ENCODE data around the gene QRICH2. TPM values are rescaled to one million over a fixed set of nuclear protein-coding genes. Genes with fewer than 3 reads are reported as not detected.

Gene QRICH2
- total and polyA plus RNA-seq, 10 of the 15 experiments (the other 5 are each of a cell fraction or from before 2014, with no cell fraction given): 0.04 to 0.72 (median 0.25) TPM

DNA sequence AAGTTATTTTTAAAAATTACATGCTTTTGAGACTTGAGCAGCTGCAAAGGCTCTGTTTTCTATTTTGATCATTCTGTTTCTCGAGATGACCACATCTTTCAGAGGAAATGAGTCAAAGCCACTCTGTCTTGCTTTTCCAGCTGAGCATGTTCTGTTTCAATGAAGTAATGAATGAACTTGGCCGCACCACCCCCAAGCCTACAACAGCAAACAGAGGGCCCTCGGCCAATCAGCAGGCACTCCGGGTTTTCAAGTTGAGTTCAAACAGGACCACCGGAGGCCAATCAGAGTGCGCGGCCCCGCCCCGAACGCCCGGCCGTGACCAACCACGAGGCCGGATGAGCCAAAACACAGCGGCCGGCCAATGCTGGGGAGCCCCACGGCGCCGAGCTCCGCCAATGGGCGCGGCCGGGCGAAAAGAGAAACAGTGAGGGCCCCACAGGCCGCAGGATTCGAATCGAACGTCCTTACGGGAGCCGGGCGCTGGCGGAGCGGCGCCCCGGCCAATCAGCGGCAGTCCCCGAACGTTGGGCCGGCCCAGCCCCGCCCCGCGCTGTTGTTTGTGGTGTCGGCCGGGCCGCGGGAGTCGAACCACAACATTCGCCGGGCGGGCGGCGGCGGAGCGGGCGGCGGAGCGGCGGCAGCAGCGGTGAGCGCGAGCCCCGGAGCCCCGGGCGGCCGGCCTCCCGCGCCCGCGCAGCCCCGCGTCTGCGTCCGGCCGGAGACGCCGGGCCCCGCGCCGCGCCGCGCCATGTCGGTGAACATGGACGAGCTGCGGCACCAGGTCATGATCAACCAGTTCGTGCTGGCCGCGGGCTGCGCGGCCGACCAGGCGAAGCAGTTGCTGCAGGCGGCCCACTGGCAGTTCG, 43.1 kb downstream of the QRICH2 start, which contains the start of gene UBALD2 (continued):
- TF ChIP-seq POU2F2 (IDR thresholded peaks at IDR 0.05; ENCODE audit: borderline replicate concordance, low read depth, low read length): no peak; the same call in 2 of the 3 replicates
- TF ChIP-seq ZBTB4 (CRISPR knock-in tag; IDR thresholded peaks at IDR 0.05): no peak
- TF ChIP-seq TARDBP (IDR thresholded peaks at IDR 0.05; ENCODE audit: borderline replicate concordance): peak; percentile 64; the same call in 1 of the 2 replicates
- TF ChIP-seq NFIC (IDR thresholded peaks at IDR 0.05; ENCODE audit: low read depth, low read length): no peak
- TF ChIP-seq CHD4 (IDR thresholded peaks at IDR 0.05): no peak
- TF ChIP-seq MYB (IDR thresholded peaks at IDR 0.05; ENCODE audit: borderline replicate concordance, low read depth, low read length): no peak
- no peak for TF ChIP-seq MTA3 (IDR thresholded peaks at IDR 0.05; ENCODE audit: borderline replicate concordance, low read length)
- no peak for TF ChIP-seq CHD1 (IDR thresholded peaks at IDR 0.05; ENCODE audit: low read depth, low read length)
- no peak for TF ChIP-seq ZNF384 (IDR thresholded peaks at IDR 0.05; ENCODE audit: borderline replicate concordance, low read depth, low read length)
- peak; percentile 85 for TF ChIP-seq POLR2A (IDR thresholded peaks at IDR 0.05; ENCODE audit: low read depth, low read length)
- TF ChIP-seq, protein P1, sequence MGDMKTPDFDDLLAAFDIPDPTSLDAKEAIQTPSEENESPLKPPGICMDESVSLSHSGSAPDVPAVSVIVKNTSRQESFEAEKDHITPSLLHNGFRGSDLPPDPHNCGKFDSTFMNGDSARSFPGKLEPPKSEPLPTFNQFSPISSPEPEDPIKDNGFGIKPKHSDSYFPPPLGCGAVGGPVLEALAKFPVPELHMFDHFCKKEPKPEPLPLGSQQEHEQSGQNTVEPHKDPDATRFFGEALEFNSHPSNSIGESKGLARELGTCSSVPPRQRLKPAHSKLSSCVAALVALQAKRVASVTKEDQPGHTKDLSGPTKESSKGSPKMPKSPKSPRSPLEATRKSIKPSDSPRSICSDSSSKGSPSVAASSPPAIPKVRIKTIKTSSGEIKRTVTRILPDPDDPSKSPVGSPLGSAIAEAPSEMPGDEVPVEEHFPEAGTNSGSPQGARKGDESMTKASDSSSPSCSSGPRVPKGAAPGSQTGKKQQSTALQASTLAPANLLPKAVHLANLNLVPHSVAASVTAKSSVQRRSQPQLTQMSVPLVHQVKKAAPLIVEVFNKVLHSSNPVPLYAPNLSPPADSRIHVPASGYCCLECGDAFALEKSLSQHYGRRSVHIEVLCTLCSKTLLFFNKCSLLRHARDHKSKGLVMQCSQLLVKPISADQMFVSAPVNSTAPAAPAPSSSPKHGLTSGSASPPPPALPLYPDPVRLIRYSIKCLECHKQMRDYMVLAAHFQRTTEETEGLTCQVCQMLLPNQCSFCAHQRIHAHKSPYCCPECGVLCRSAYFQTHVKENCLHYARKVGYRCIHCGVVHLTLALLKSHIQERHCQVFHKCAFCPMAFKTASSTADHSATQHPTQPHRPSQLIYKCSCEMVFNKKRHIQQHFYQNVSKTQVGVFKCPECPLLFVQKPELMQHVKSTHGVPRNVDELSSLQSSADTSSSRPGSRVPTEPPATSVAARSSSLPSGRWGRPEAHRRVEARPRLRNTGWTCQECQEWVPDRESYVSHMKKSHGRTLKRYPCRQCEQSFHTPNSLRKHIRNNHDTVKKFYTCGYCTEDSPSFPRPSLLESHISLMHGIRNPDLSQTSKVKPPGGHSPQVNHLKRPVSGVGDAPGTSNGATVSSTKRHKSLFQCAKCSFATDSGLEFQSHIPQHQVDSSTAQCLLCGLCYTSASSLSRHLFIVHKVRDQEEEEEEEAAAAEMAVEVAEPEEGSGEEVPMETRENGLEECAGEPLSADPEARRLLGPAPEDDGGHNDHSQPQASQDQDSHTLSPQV (IDR thresholded peaks at IDR 0.05): no peak
- TF ChIP-seq CBX3 (IDR thresholded peaks at IDR 0.05; ENCODE audit: borderline replicate concordance, low read depth): no peak
- TF ChIP-seq HDGF (IDR thresholded peaks at IDR 0.05): peak; percentile 83; the same call in 1 of the 2 replicates
- TF ChIP-seq, protein P2, sequence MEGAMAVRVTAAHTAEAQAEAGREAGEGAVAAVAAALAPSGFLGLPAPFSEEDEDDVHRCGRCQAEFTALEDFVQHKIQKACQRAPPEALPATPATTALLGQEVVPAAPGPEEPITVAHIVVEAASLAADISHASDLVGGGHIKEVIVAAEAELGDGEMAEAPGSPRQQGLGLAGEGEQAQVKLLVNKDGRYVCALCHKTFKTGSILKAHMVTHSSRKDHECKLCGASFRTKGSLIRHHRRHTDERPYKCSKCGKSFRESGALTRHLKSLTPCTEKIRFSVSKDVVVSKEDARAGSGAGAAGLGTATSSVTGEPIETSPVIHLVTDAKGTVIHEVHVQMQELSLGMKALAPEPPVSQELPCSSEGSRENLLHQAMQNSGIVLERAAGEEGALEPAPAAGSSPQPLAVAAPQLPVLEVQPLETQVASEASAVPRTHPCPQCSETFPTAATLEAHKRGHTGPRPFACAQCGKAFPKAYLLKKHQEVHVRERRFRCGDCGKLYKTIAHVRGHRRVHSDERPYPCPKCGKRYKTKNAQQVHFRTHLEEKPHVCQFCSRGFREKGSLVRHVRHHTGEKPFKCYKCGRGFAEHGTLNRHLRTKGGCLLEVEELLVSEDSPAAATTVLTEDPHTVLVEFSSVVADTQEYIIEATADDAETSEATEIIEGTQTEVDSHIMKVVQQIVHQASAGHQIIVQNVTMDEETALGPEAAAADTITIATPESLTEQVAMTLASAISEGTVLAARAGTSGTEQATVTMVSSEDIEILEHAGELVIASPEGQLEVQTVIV (IDR thresholded peaks at IDR 0.05; ENCODE audit: borderline replicate concordance, partially characterized antibody): no peak
- peak; percentile 91 for TF ChIP-seq CHD2 (IDR thresholded peaks at IDR 0.05; ENCODE audit: borderline replicate concordance, low read depth, low read length)
- peak; percentile 97 for TF ChIP-seq SP1 (IDR thresholded peaks at IDR 0.05; ENCODE audit: low read depth, low read length)
